RWPE1 (cell line): ENCODE measurements around the gene TMPRSS13.

Source experiments
- CTCF ChIA-PET: fragments of 350-600 bp; sonication (Branson Sonifier 250); formaldehyde crosslinking; extraction: SDS; loops from one replicate; lab custom pipeline; 2021; lab: Yijun Ruan, JAX
- POLR2A ChIA-PET: fragments of 400-600 bp; formaldehyde crosslinking; extraction: SDS; loops from one replicate; lab custom pipeline; 2020; ENCODE audit warnings: antibody characterized with exemption; ENCODE audit not compliant: low non-redundant PET; lab: Yijun Ruan, JAX
- DNase-seq: peaks from one replicate; pipeline ENCODE4 v3.0.0; 2012; ENCODE audit warnings: low spot score
- H3K27ac ChIP-seq: fragments of 450-650 bp; 2 replicates; pipeline ENCODE4 v1.5.1; 2017
- CTCF ChIP-seq: fragments of 450-650 bp; conservative IDR thresholded peaks from 2 replicates; pipeline ENCODE4 v1.5.1; 2017; ENCODE audit warnings: low read depth, mild to moderate bottlenecking

The TMPRSS13 gene

GRCh38 chr11:117861151-117862018 lies 67.8 kb downstream of the TMPRSS13 start:
- no peak overlapping the region for H3K27ac ChIP-seq
- ChIA-PET POLR2A (no interaction called here), CTCF (no interaction called here)
- no peak for TF ChIP-seq CTCF
- peak; percentile 14 for DNase-seq

GRCh38 chr11:117860139-117860538 lies 69.1 kb downstream of the TMPRSS13 start:
- no peak for DNase-seq
- POLR2A ChIA-PET, result no interaction called here
- CTCF ChIA-PET, result no interaction called here
- no peak overlapping the region for H3K27ac ChIP-seq
- TF ChIP-seq CTCF, result no peak

GRCh38 chr11:117859488-117860112 lies 69.6 kb downstream of the TMPRSS13 start:
- no peak for TF ChIP-seq CTCF
- no peak overlapping the region for H3K27ac ChIP-seq
- DNase-seq, result no peak
- ChIA-PET CTCF (no interaction called here), POLR2A (no interaction called here)

GRCh38 chr11:117859061-117859460 lies 70.1 kb downstream of the TMPRSS13 start:
- ChIA-PET POLR2A (no interaction called here), CTCF (no interaction called here)
- TF ChIP-seq CTCF, result no peak
- no peak for DNase-seq
- no peak overlapping the region for H3K27ac ChIP-seq

GRCh38 chr11:117857734-117858414 lies 71.3 kb downstream of the TMPRSS13 start:
- DNase-seq, result no peak
- TF ChIP-seq CTCF, result no peak
- ChIA-PET POLR2A (interaction anchor here (0.6 kb wide), 1 partner anchor 43 kb away, joined by 3 read pairs; no protein-coding TSS in a partner anchor), CTCF (interaction anchor here (0.7 kb wide), 1 partner anchor 287 kb away, joined by 4 read pairs; no protein-coding TSS in a partner anchor)
- H3K27ac ChIP-seq, result no peak overlapping the region

- no peak for DNase-seq
- H3K27ac ChIP-seq, result no peak overlapping the region
- POLR2A ChIA-PET, result no interaction called here
- TF ChIP-seq CTCF, result no peak
- CTCF ChIA-PET, result no interaction called here
These were observed 73.1 kb downstream of the TMPRSS13 start for GRCh38 chr11:117855912-117856651.
